ENCODE measurements around the gene MDC1. TPM values are rescaled to one million over a fixed set of nuclear protein-coding genes. Genes with fewer than 3 reads are reported as not detected.

The MDC1 gene
- total and polyA plus RNA-seq, 2 of the 13 experiments (the other 11 are each of a cell fraction or from before 2014, with no cell fraction given), result 8.4 to 14.0 TPM

DNA sequence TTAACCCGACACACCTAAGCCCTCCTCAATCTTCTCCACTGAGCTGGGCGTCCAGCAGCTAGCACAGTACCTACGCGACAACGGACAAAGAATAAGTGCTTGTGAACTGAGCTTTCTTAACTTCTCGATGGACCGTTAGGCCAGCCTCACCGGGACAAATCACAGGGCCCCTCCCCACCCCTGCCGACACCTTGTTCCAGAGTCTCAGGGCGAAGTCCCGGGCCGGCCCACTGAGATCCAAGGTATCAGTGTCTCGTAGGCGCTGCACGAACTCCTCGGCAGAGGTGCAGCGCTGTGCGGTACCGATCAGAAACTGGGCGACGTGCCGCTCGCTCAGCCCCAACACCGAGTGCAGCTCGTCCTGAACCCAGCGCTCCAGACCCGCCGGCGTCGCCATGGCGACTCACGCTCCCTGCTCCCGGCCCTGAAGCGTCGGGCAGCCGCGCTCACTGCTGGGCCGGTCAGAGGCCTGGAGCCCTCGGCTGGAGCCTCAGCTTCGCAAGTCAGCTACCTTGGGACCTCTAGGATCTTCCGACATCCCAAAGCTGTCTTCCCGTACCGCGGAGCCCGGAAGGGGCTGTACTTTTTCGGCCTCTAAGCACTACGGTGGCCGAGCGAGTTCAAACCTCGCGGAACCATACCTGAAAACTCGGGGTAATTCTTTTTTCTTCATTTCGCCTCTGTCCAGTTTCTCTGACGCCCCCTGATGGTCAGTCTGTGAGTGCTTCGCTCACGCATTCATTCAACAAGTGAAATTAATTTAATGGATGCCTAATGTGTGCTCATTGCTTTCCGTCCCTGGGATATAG is 44.4 kb downstream of the MDC1 start, which contains the start of gene DHX16 (continued):
- TF ChIP-seq, protein P1, sequence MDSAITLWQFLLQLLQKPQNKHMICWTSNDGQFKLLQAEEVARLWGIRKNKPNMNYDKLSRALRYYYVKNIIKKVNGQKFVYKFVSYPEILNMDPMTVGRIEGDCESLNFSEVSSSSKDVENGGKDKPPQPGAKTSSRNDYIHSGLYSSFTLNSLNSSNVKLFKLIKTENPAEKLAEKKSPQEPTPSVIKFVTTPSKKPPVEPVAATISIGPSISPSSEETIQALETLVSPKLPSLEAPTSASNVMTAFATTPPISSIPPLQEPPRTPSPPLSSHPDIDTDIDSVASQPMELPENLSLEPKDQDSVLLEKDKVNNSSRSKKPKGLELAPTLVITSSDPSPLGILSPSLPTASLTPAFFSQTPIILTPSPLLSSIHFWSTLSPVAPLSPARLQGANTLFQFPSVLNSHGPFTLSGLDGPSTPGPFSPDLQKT (CRISPR knock-in tag; IDR thresholded peaks at IDR 0.05; ENCODE audit: borderline replicate concordance), result no peak
- TF ChIP-seq HES4 (CRISPR knock-in tag; IDR thresholded peaks at IDR 0.05; ENCODE audit: borderline replicate concordance) (no peak; the same call in 1 of the 2 replicates), ZNF33B (CRISPR knock-in tag; IDR thresholded peaks at IDR 0.05) (peak; percentile 88), ARNT (IDR thresholded peaks at IDR 0.05) (no peak), DMAP1 (CRISPR knock-in tag; IDR thresholded peaks at IDR 0.05) (peak; percentile 83), ZNF737 (CRISPR knock-in tag; IDR thresholded peaks at IDR 0.05; ENCODE audit: borderline replicate concordance) (peak; percentile 68; the same call in 1 of the 2 replicates), SATB2 (CRISPR knock-in tag; IDR thresholded peaks at IDR 0.05) (no peak), ZNF792 (CRISPR knock-in tag; IDR thresholded peaks at IDR 0.05) (peak; percentile 56), ZNF652 (CRISPR knock-in tag; IDR thresholded peaks at IDR 0.05; ENCODE audit: borderline replicate concordance, low read depth) (peak; percentile 11; the same call in 1 of the 2 replicates), DR1 (CRISPR knock-in tag; IDR thresholded peaks at IDR 0.05) (0 out of 2 replicates have a peak, but pooled peaks have one; percentile 47), MTF2 (CRISPR knock-in tag; IDR thresholded peaks at IDR 0.05; ENCODE audit: borderline replicate concordance) (no peak), ZC3H4 (CRISPR knock-in tag; IDR thresholded peaks at IDR 0.05; ENCODE audit: borderline replicate concordance) (no peak), DNMT1 (CRISPR knock-in tag; IDR thresholded peaks at IDR 0.05) (no peak; the same call in 1 of the 2 replicates), ZNF546 (CRISPR knock-in tag; conservative IDR thresholded peaks at IDR 0.05) (0 out of 2 replicates have a peak, but pooled peaks have one; percentile 70), ZNF598 (CRISPR knock-in tag; IDR thresholded peaks at IDR 0.05; ENCODE audit: borderline replicate concordance) (peak; percentile 79; the same call in 1 of the 2 replicates), ZNF788 (CRISPR knock-in tag; IDR thresholded peaks at IDR 0.05; ENCODE audit: borderline replicate concordance) (peak; percentile 90), ZNF251 (CRISPR knock-in tag; IDR thresholded peaks at IDR 0.05) (no peak), RBAK (CRISPR knock-in tag; IDR thresholded peaks at IDR 0.05) (no peak)
- TF ChIP-seq, protein P2, sequence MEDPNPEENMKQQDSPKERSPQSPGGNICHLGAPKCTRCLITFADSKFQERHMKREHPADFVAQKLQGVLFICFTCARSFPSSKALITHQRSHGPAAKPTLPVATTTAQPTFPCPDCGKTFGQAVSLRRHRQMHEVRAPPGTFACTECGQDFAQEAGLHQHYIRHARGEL (CRISPR knock-in tag; IDR thresholded peaks at IDR 0.05), result no peak
- TF ChIP-seq, protein P3, sequence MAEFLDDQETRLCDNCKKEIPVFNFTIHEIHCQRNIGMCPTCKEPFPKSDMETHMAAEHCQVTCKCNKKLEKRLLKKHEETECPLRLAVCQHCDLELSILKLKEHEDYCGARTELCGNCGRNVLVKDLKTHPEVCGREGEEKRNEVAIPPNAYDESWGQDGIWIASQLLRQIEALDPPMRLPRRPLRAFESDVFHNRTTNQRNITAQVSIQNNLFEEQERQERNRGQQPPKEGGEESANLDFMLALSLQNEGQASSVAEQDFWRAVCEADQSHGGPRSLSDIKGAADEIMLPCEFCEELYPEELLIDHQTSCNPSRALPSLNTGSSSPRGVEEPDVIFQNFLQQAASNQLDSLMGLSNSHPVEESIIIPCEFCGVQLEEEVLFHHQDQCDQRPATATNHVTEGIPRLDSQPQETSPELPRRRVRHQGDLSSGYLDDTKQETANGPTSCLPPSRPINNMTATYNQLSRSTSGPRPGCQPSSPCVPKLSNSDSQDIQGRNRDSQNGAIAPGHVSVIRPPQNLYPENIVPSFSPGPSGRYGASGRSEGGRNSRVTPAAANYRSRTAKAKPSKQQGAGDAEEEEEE (CRISPR knock-in tag; IDR thresholded peaks at IDR 0.05; ENCODE audit: borderline replicate concordance), result no peak
- TF ChIP-seq, protein P4, sequence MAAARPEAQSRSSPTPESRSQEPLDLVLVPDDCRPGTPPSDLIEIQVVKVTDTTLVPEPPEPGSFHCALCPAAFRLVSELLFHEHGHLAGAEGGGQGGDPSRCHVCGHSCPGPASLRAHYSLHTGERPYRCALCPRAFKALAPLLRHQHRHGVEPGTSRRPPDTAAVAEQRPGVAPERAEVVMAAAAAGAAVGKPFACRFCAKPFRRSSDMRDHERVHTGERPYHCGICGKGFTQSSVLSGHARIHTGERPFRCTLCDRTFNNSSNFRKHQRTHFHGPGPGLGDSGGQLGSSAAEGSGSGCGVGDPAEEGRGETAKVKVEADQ (CRISPR knock-in tag; IDR thresholded peaks at IDR 0.05; ENCODE audit: borderline replicate concordance), result no peak; the same call in 1 of the 2 replicates
- TF ChIP-seq, protein P5, sequence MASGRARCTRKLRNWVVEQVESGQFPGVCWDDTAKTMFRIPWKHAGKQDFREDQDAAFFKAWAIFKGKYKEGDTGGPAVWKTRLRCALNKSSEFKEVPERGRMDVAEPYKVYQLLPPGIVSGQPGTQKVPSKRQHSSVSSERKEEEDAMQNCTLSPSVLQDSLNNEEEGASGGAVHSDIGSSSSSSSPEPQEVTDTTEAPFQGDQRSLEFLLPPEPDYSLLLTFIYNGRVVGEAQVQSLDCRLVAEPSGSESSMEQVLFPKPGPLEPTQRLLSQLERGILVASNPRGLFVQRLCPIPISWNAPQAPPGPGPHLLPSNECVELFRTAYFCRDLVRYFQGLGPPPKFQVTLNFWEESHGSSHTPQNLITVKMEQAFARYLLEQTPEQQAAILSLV (CRISPR knock-in tag; IDR thresholded peaks at IDR 0.05; ENCODE audit: borderline replicate concordance), result peak; percentile 8; the same call in 1 of the 2 replicates

Data from HepG2 (cell line).